ENCODE data around the gene GRM1.

GRCh38 chr6:146420255-146420654, 391.4 kb downstream of the GRM1 start:
- TF ChIP-seq PPARA (CRISPR knock-in tag; IDR thresholded peaks at IDR 0.05; ENCODE audit: borderline replicate concordance), result no peak
- TF ChIP-seq SNAI2 (CRISPR knock-in tag; IDR thresholded peaks at IDR 0.05), result no peak
- TF ChIP-seq GLIS3 (CRISPR knock-in tag; IDR thresholded peaks at IDR 0.05), result no peak
- TF ChIP-seq TSHZ2 (CRISPR knock-in tag; IDR thresholded peaks at IDR 0.05), result no peak
- no peak for TF ChIP-seq ESRRG (CRISPR knock-in tag; IDR thresholded peaks at IDR 0.05)
- no peak for TF ChIP-seq PATZ1 (CRISPR knock-in tag; IDR thresholded peaks at IDR 0.05; ENCODE audit: borderline replicate concordance)
- no peak for TF ChIP-seq ZNF565 (CRISPR knock-in tag; conservative IDR thresholded peaks at IDR 0.05; ENCODE audit: low read depth)
- no peak for TF ChIP-seq CSRNP3 (CRISPR knock-in tag; IDR thresholded peaks at IDR 0.05)
- no peak for TF ChIP-seq ZFP3 (CRISPR knock-in tag; IDR thresholded peaks at IDR 0.05)
- no peak for TF ChIP-seq OSR1 (CRISPR knock-in tag; IDR thresholded peaks at IDR 0.05)
- TF ChIP-seq CREB5 (CRISPR knock-in tag; IDR thresholded peaks at IDR 0.05; ENCODE audit: low read depth), result no peak

Data from SK-N-SH treated with all-trans-retinoic acid at 6 μM for 48 hours (cell line).